Stimulated activated CD8-positive, alpha-beta memory T cell treated with anti-CD3 and anti-CD28 coated beads, Interleukin-15, amount 100 ng/mL, for 1 hour (primary cell): ENCODE data around the gene TRIB2.
A peak's percentile ranks its signal among the peaks of the same experiment; 100 is the strongest.

Source experiments
- DNase-seq: peaks from one replicate; pipeline ENCODE4 v3.0.0-alpha.2; 2020; ENCODE audit warnings: low read depth

The TRIB2 gene

DNA sequence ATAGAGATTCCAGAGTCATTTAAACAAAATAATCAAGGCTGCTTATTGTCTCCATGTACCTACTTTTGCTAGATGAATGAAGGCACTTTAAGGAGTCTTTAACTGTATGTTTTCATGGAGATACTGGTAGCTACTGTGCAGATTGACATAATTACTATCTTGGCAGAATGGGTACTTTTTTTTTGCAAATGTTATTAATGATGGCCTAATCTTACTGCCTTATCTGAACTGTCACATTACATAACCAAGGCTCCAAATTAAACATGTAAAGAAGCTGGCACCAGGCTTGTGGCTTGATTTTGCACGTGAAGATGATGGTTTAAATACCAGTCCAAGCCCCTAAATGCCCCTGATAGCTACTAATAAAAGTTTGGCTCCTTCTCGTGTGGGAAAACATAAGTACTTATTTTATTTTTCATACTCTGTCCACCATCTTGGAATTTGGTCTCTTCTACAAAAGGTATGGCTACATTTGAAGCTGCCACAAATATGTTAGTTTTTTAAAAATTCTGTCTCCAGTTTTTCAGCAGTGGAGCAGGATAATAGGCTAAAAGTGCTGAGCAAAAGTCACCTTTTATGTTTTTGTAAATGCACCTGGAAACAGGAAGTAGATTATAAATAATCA is 4.1 kb downstream of the TRIB2 start:
- no peak for DNase-seq

DNA sequence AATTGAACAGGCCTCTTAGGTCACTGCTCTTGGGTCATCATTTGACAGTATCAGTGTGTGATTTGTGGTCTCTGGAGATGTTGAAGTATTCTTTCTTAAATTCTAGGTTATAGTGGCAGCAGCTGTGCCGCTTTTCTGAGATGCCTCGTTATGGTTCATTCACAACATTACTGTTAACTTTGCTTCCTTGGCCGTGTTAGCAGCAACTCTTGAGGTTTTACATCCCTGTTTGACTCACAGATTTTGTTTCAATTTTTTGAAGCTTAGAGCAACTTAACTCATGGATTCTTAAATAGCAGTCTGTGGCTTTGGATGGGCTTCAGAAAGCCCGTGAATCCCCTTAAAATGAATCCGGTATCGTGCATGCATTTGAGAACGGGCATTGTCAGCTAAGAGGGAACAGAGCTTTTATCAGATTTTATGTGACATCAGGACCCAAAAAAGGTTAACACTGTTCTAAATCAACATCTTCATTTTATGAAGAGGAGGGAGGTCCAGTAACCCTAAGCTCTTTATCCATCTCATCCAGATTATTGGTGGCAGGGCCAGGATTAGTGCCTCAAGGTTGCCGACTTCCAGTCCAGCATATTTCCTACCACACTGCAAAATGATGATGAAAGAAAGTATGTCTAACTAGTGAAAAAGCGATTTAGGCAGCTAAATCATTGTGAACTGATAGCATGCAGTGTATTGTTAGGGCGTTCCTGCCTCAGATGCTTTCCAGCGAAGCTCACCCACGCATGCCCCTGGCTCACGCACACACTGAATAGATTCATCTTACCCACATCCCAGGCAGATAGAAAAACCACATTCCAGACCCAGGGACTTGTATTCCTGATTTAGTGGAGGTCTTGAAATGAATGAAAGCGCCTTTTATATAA is 5.1 kb downstream of the TRIB2 start:
- DNase-seq, result no peak

DNA sequence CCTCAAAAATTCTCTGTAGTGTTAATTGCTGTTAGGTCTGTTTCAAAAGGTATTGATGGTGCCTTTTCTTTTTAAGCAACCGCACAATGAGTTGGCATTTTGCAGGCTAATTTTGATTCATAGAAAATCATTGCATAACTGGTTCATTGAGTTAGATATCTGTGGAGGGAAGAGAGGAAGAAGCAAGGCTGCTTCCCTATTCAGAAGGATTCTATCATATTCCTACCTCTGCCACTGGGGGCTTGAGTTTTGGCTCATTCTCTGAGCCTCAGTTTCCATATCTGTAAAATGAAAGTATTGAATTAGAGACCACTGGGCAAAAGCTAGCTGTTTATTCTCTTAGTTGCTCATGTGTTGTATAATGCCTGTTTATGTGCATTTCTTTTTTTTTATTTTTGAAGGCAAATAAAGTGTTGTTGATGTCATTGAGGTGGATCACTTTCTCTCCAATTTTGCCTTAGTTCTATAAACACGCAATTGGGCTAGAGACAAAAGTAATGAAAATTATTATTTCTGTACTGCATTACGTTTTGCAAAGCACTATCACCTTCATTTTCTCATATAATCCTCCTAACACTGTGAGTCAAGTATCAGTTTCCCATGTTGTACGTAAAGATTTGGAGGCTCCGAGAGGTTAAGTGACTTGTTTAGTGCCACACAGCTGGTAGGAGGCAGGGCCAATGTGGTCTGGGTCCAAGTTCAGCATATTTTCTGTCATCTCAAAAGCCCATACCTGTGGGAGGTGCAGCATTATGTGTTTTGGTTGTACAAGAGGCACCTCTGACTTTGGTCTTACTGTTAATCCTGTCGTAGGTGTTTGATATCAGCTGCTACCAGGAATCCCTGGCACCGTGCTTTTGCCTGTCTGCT is 5.9 kb downstream of the TRIB2 start:
- no peak for DNase-seq

DNA sequence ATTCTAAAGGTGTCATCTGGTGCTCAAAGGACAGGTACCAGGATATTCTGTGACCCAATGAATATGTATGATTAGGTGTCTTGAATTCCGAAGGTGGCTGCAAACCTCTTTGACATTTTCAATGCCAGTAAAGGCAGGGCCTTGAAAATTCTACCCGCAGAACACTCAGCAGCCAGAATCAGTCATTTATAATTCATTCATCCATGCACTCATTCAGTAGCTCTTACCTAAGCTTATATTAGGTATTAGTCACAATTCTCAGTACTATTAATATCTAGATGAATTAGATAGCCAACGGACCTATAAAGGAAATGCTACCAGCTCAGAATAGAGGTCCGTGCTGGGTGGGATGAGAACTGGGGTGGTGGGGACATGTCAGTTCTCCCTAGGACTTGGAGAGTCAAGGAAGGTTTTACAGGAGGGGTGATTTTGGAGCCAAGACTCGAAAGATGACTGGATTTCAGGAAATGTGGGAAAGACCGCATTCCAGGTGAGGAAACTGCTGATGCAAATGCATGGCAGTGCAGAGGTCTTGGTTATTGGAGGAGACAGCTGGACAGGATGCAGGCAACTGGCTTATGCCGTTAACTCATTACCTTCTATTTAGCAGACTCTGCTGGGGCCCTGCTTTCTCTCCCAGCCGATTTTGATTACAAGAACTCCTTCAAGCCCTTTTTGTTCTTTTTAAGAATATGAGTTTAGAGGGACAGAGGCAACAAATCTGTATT is 7.2 kb downstream of the TRIB2 start:
- DNase-seq, result no peak

DNA sequence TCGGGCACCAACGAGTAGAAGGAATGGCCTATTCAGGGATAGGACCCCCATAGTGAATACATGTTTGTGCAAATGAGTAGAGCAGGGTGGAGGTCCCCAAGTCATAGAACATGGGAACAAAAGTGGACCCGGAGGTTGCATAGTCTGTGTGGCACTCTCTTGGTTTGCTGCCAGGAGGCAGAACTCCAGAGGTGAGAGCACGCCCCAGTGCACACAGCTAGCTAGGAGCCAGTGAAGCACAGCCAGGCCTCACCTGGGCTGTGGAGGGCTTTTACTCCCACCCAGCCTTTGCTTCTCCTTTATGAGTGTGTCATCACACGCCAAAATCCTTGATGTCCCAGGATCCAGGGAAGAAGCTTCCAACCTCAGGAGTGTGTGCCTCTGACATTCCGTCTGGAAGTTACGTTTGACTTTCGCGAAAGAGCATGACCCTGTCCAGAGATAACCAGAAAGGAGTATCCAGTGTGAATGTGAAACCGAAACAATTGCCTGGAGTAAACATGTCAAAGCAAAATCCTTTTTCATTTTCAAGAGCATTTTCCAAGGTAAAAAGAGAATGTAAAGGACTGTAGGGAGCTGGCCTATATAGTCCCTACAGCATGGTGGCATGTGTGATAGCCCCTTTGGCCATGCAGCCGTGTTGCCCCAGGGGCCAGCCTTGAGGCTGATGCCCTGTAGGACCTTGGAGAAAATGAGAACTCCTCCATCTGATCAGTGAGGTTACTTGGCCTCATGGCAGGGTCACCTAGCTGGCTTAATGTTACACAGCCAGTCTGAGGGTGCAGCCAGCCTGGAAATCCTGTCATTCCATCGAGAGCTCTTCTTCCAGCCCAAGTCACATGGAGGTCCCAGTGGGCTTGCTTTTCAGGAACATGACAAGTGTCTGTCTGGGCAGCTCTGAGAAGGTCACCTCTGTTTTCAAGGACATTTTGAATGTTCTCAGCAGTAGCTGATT is 8.8 kb downstream of the TRIB2 start:
- no peak for DNase-seq

DNA sequence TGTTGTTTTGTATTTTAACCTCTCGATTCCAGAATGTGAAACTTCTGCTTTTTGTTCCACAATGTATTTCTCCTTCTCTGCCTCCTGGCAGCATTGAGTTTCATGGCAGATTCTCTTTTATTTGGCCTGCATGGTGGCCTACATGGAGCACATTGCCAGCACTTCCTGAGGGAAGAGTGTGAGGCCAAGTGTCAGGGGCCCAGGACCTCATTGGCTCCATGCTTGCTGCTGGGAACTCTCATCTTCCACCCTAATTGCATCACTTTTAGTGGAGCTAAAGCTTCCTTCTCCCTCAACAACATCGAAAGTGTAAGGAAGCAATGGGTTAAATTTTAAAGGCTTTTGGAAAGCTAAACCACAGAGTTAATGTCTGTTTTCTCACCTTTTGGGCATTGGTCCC is 9.5 kb downstream of the TRIB2 start:
- DNase-seq, result no peak

DNA sequence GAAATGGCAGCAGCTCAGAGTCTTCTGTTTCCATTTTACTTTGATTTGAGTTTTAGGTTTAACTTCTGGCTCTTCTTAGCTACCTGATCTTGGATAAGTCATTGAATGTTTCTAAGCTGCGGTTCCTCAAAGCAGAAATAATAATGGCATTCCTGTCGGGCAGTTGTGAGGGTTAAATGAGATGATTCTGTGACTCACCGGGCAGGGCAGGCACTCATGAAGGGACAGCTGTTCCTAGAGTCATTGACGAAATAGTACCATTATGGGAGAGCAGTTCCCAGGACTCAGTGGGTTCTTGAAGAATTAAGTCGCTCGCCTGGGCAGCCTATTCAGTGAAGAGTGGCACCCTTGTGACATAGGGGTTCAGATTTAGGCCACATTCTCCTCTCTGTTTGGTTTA is 10.3 kb downstream of the TRIB2 start:
- no peak for DNase-seq

DNA sequence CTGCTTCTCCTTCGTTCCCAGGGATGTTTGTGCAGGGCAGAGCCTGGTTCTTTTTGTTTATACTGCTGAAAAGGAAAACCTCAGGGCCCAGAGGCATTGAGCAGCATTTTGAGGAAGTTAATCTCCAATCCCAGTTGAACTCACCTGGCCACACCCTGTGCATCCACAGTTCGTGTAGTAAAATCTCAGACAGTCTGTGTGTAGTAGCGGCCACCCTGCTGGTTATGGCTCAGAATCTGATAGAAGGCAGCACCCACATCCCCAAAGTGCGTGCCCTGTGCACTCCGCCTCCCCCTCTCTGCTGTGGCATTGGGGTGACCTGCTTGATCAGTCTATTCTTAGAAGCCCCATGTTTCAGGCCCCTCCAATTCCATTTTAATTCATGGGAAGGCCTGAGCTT is 10.9 kb downstream of the TRIB2 start:
- DNase-seq, result no peak

DNA sequence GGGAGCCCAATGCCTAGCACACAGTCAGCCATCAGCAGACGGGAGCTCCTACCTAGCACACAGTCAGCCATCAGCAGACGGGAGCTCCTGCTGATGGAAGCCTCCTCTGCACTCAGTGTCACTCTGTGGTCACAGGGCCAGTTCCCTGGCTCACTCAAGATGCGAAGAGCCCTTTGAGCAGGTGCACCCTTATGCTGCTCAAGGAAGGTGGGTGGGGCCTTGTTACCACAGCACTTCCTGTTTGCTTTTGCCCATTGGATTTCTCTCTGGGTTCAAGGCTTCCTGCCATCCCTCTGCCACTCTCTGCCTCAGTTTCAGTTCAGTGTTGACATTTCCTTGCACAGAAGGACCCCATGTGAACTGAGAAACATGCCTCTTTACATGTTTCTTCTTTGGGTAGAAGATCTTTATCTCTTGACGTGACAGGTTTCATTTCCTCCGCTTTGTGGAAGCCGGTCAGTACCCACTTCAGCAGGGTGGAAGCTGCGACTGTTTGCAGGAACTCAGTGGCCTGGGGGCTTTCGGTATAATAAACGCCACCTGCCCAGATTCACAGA is 11.6 kb downstream of the TRIB2 start:
- DNase-seq, result peak; percentile 11

DNA sequence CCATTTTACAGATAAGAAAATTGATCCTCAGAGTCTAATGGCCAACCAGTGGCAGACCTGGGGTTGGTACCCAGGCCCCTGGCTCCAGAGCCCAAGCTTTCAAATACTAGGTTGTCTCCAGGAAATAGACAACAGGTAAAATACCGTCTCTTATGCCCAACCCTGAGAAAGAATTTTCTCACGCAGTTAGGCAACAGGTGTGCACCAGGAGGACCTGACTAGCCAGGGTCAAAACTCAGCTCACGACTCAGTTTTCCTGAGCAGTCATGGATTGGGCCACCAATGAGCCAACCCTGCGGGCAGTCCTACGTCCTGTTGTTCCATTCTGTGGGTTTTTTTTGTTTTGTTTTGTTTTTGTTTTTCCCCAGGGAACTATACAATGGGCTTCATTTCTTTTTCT is 13.5 kb downstream of the TRIB2 start:
- no peak for DNase-seq

DNA sequence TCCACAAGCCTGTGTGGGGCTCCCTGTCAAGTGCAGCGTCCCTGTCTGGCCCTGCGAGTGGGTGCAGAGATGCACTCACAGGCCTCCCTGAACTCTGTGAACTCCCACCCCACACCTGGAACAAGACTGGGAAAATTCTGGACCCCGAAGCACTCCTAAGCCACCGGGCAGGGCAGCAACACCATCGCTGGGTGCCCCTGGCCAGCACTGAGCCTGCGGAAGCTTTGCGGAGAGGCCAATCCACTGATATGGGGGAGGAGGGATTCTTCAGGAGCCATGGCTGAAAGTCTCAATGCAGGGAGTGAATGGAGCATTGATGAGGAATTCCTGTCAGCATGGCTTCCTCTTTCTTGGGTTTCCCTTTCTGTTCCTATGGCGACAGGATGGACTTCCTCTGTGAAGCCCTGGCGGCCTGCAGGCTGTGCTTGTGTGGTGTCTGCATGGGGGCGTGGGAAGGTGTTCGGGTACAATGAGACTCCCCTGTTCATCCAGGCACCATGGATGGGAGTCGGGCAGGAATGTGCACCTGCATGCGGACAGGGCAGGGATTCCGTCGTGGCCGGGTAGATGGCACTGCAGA is 15.1 kb downstream of the TRIB2 start:
- no peak for DNase-seq

DNA sequence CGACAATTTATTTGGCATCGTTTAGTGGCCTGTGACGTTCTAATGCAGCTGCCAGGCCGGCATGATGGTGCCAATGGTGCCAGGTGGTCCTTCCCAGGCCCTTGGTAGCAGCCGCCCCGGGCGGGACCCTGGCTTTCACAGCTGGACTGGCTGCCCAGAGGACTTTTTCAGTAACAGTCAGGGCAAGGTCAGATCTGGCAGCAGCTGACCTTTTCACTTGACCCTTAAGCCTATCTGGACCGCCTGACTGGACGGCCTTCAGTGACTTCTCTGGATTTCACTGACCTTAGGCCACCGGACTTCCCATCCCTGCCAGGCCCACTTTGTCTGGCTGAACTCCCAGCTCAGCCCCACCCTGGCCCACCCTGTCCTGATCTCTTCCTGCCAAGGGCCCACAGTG is 15.9 kb downstream of the TRIB2 start:
- DNase-seq, result no peak

DNA sequence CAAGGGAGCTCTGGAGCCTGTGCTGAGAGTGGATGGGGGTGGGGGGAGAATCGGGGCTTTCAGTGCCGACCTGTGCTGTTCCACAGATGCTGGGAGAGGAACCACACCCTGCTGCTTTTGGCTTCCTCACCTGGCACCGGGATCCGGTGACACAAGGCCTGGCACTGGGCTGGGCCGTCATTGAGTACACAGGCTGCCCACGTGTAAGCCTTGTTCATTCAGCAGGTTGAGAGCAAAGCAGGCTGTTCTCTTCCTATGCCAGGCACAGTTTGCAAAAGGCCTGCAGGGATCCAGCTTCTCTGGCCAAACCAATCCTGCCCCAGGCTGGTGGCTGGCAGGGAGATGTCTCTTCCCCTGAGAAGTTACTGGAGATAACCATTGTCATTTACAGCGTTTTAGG is 17.1 kb downstream of the TRIB2 start:
- no peak for DNase-seq

DNA sequence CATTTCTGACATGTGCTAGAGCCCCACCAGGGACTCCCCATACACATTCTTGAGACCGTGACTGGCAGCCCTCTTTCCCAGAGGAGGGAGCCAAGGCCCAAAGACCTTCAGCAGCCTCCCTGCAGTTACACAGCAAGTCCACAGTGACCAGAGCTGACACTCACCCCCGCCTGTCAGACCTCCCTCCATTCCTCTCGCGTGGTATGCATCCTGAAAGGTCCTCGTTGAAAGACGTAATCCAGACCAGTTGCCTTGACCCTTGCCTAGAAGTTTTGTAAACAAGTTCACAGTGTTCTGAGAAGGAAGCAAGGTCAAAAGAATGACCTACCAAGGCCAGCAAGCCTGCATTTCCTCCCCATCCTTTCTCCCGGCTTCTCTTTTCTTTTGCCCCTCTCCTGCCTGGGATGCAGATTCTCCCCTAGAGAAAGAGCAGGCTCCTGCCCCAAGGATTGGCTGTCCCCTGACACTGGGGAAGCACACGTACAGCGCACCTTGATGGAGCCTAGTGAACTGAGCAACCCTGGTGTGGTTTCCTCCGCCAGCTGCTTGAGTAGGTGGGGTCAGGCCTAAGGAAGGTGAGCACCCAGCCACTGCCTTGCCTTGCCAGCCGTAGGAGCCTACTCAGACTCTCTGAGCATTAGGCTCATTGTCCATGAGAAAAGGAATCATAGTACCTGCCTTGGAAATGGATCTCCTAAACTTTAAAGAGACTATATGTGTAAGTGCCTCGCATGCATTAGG is 18.3 kb downstream of the TRIB2 start:
- DNase-seq, result no peak

DNA sequence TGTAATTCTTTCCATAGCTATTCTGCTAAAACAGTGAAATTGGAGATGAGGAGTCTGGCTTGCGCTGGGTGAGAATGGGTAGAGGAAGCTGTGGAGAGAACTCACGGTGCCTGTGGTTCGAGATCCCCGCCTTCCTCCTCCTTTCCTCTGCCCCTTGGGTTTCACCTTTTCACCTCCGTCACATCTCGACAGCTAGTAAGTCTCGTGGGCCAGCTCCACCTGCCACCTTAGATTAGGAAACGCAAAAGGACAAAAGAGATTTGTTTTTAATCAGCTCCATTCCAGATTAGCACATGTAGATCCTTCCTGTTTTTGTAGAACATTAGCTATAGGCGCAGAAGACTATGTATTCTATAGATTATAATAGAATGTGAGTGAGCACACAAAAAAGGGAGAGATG is 20.6 kb downstream of the TRIB2 start:
- no peak for DNase-seq

DNA sequence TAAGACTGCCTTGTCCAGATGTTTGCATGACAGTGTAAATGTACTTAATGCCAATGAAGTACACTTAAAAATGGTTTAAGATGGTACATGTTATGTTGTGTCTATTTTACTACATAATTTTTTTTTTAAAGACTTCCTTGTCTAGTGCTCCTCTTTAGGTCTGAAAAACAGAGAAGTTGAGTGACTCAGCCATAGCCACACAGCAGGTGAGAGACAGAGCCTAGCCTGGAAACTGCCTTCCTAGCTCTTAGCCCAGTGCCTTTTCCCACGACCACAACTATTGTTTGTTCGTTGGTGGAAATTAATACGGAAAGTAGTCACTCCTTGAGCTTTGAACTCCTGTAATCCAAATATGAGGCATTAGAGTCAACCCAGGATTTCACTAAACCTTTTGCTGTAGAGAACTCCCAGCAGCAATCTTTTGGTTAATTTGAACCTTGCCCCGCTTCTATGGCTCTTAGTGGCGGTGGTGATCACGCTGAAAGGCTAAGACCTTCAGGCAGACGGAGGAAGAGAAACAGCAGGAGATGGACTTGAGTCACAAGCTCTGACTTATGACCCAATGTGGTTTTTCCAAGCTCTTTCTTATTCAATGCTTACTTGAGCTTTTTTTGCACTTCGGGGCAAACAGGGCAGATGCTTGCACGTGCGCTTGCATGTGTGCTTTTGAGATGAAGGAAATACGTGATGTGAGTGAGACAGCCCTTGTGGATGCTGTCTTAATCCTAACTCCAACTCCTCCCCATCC is 21.2 kb downstream of the TRIB2 start:
- DNase-seq, result no peak

DNA sequence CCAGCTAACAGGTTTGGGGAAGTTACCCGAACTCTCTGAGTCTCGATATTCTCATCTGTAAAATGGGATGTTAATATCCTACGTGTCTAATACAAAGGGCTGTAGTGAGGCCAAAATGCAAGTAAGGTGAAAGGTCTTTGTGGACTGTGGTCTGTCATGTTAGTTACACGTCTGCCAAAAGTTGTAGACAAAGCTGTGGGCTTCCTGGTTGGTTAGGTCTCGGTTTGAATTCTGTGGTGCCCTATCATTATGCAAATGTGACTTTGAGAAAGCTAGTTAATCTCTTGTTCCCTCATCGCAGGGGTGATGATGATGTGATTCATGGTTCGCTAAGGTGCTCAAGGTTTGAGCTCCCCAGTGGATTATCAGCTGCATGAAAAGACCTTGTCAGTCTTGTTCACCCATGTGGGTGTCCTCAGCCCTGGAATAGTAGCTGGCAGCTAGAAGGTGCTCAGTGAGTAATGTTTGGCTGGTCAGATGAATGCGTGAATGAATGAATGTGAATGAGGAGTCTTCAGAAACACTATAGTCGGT is 23.1 kb downstream of the TRIB2 start:
- DNase-seq, result no peak

DNA sequence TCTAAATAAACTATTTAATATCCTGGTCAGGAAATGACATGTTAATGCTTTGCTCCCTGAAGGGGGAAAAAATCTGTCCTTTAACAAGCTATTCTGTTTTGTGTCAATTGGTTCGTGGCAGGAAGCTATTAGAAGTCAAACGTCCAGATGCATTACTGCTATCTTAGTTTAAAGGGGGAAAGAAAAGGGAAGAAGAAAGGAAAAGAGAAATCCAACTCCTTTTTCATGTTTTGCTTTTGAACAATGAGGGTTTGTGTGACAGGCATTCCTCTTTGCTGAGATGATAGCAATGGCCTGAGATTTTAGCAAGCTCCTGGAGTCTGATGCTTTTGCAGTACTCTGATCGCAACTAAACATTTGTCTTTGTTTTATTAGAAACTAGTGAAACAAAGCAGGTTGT is 24.6 kb downstream of the TRIB2 start:
- DNase-seq, result no peak

DNA sequence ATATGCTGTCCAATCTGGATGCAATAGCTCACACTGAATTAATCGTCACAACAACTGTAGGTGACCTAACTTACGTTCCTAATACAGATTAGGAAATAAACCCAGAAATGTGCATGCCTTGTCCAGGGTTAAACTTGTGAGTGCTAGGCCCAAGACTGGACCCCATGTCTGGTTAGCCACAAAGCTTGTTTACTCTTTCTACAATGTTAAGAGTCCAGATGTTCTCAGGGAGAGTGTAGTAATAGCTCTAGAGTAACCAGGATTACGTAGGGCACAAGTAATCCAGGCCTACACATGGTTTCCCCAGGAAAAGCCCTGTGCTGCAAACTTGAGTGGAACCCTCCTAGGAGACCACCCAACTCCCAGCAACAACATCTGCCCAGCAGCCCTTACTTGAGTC is 26.2 kb downstream of the TRIB2 start:
- DNase-seq, result no peak
